ENCODE data around the gene AIF1L. TPM values are rescaled to one million over a fixed set of nuclear protein-coding genes. Genes with fewer than 3 reads are reported as not detected.

The AIF1L gene
- polyA plus RNA-seq, 2 donors: 59.3 to 184 TPM

- no peaks in the 10 kb centered on the region for H3K9me3 ChIP-seq (ENCODE audit: control insufficient read depth in 2 of 2, insufficient read depth in 1 of 2, low read depth in 1 of 2, low read length in 1 of 2)
- H3K27me3 ChIP-seq (ENCODE audit: control insufficient read depth in 1 of 2, insufficient read depth in 2 of 2, low read length in 2 of 2): no peaks in the 10 kb centered on the region
- peaks cover 3 to 4% of the 10 kb centered on the region in 2 donors for H3K36me3 ChIP-seq (ENCODE audit: control insufficient read depth in 2 of 2, insufficient read depth in 2 of 2, low read length in 1 of 2)
- no peak overlapping the region for H3K4me3 ChIP-seq (ENCODE audit: low read depth in 1 of 2, low read length in 2 of 2)
- H3K4me1 ChIP-seq (ENCODE audit: control insufficient read depth in 2 of 2, insufficient read depth in 2 of 2, low read length in 1 of 2): no peaks in the 10 kb centered on the region
- 63 to 66% methylated on average over 13 of the region's 13 CpGs for WGBS, 2 donors
- no peak overlapping the region for H3K27ac ChIP-seq (ENCODE audit: low read depth in 2 of 2, low read length in 1 of 2)
Observed at GRCh38 chr9:131117121-131117761, 20.9 kb downstream of the AIF1L start.

DNA sequence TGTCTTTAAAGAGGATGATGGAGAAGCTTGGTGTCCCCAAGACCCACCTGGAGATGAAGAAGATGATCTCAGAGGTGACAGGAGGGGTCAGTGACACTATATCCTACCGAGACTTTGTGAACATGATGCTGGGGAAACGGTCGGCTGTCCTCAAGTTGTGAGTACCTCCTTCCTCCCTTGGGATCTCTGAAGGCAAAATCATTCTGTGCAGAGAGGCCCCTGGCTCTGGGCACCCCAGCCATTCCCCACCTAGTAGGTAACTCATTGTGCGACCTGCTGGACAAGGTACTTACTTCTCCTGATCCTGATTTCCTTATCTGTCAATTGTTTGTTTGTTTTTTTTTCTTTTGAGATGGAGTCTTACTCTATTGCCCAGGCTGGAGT lies 21.4 kb downstream of the AIF1L start:
- H3K36me3 ChIP-seq (ENCODE audit: control insufficient read depth in 2 of 2, insufficient read depth in 2 of 2, low read length in 1 of 2): peaks cover 3% of the 10 kb centered on the region in 2 donors
- no peaks in the 10 kb centered on the region for H3K4me1 ChIP-seq (ENCODE audit: control insufficient read depth in 2 of 2, insufficient read depth in 2 of 2, low read length in 1 of 2)
- H3K27me3 ChIP-seq (ENCODE audit: control insufficient read depth in 1 of 2, insufficient read depth in 2 of 2, low read length in 2 of 2): no peaks in the 10 kb centered on the region
- H3K27ac ChIP-seq (ENCODE audit: low read depth in 2 of 2, low read length in 1 of 2): no peak overlapping the region
- H3K9me3 ChIP-seq (ENCODE audit: control insufficient read depth in 2 of 2, insufficient read depth in 1 of 2, low read depth in 1 of 2, low read length in 1 of 2): no peaks in the 10 kb centered on the region
- 80 to 82% methylated on average over 4 of the region's 4 CpGs for whole genome bisulfite sequencing, 2 donors
- no peak overlapping the region for H3K4me3 ChIP-seq (ENCODE audit: low read depth in 1 of 2, low read length in 2 of 2)

GRCh38 chr9:131119600-131119999 lies 23.3 kb downstream of the AIF1L start:
- H3K4me1 ChIP-seq (ENCODE audit: control insufficient read depth in 2 of 2, insufficient read depth in 2 of 2, low read length in 1 of 2): peaks cover 0 to 2% of the 10 kb centered on the region in 2 donors
- WGBS, 2 donors: 80 to 86% methylated on average over 8 of the region's 8 CpGs
- peaks cover 2 to 3% of the 10 kb centered on the region in 2 donors for H3K36me3 ChIP-seq (ENCODE audit: control insufficient read depth in 2 of 2, insufficient read depth in 2 of 2, low read length in 1 of 2)
- H3K27me3 ChIP-seq (ENCODE audit: control insufficient read depth in 1 of 2, insufficient read depth in 2 of 2, low read length in 2 of 2): no peaks in the 10 kb centered on the region
- no peak overlapping the region for H3K27ac ChIP-seq (ENCODE audit: low read depth in 2 of 2, low read length in 1 of 2)
- H3K4me3 ChIP-seq (ENCODE audit: low read depth in 1 of 2, low read length in 2 of 2): no peak overlapping the region
- no peaks in the 10 kb centered on the region for H3K9me3 ChIP-seq (ENCODE audit: control insufficient read depth in 2 of 2, insufficient read depth in 1 of 2, low read depth in 1 of 2, low read length in 1 of 2)

- no peaks in the 10 kb centered on the region for H3K9me3 ChIP-seq (ENCODE audit: control insufficient read depth in 2 of 2, insufficient read depth in 1 of 2, low read depth in 1 of 2, low read length in 1 of 2)
- no peak overlapping the region for H3K27ac ChIP-seq (ENCODE audit: low read depth in 2 of 2, low read length in 1 of 2)
- 88 to 91% methylated on average over 7 of the region's 7 CpGs for WGBS, 2 donors
- no peak overlapping the region for H3K4me3 ChIP-seq (ENCODE audit: low read depth in 1 of 2, low read length in 2 of 2)
- peaks cover 2 to 3% of the 10 kb centered on the region in 2 donors for H3K36me3 ChIP-seq (ENCODE audit: control insufficient read depth in 2 of 2, insufficient read depth in 2 of 2, low read length in 1 of 2)
- peaks cover 0 to 2% of the 10 kb centered on the region in 2 donors for H3K4me1 ChIP-seq (ENCODE audit: control insufficient read depth in 2 of 2, insufficient read depth in 2 of 2, low read length in 1 of 2)
- H3K27me3 ChIP-seq (ENCODE audit: control insufficient read depth in 1 of 2, insufficient read depth in 2 of 2, low read length in 2 of 2): no peaks in the 10 kb centered on the region
Observed at GRCh38 chr9:131120620-131121228, 24.4 kb downstream of the AIF1L start.

DNA sequence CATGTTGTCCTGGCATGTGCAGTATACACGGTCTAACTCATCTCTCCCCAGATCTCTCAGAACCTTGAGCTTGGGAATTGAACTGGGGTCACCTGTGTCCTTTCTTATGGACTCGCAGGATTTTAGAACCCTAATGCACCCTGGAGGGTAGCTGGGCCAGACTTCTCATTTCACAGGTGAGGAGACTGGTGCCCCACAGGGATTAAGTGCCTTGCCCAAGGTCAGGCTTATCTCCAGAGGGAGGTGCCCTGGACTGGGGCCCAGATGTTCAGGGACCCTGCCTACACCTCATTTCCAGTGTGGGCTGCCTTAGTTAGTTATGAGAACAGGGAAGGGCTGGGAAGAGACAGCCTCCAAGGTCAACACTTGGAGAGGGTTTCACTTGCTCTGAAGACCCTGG lies 25.0 kb downstream of the AIF1L start:
- no peak overlapping the region for H3K27ac ChIP-seq (ENCODE audit: low read depth in 2 of 2, low read length in 1 of 2)
- H3K9me3 ChIP-seq (ENCODE audit: control insufficient read depth in 2 of 2, insufficient read depth in 1 of 2, low read depth in 1 of 2, low read length in 1 of 2): no peaks in the 10 kb centered on the region
- no peaks in the 10 kb centered on the region for H3K27me3 ChIP-seq (ENCODE audit: control insufficient read depth in 1 of 2, insufficient read depth in 2 of 2, low read length in 2 of 2)
- WGBS, 2 donors: 76 to 84% methylated on average over 2 of the region's 2 CpGs
- H3K4me3 ChIP-seq (ENCODE audit: low read depth in 1 of 2, low read length in 2 of 2): no peak overlapping the region
- H3K4me1 ChIP-seq (ENCODE audit: control insufficient read depth in 2 of 2, insufficient read depth in 2 of 2, low read length in 1 of 2): peaks cover 0 to 2% of the 10 kb centered on the region in 2 donors
- peaks cover 2 to 3% of the 10 kb centered on the region in 2 donors for H3K36me3 ChIP-seq (ENCODE audit: control insufficient read depth in 2 of 2, insufficient read depth in 2 of 2, low read length in 1 of 2)

- no peak overlapping the region for H3K27ac ChIP-seq (ENCODE audit: low read depth in 2 of 2, low read length in 1 of 2)
- H3K4me3 ChIP-seq (ENCODE audit: low read depth in 1 of 2, low read length in 2 of 2): no peak overlapping the region
- H3K9me3 ChIP-seq (ENCODE audit: control insufficient read depth in 2 of 2, insufficient read depth in 1 of 2, low read depth in 1 of 2, low read length in 1 of 2): no peaks in the 10 kb centered on the region
- H3K4me1 ChIP-seq (ENCODE audit: control insufficient read depth in 2 of 2, insufficient read depth in 2 of 2, low read length in 1 of 2): peaks cover 0 to 2% of the 10 kb centered on the region in 2 donors
- no peaks in the 10 kb centered on the region for H3K27me3 ChIP-seq (ENCODE audit: control insufficient read depth in 1 of 2, insufficient read depth in 2 of 2, low read length in 2 of 2)
- H3K36me3 ChIP-seq (ENCODE audit: control insufficient read depth in 2 of 2, insufficient read depth in 2 of 2, low read length in 1 of 2): peaks cover 2 to 3% of the 10 kb centered on the region in 2 donors
- WGBS, 2 donors: 54 to 86% methylated on average over 2 of the region's 2 CpGs
Observed at GRCh38 chr9:131122158-131122557, 25.8 kb downstream of the AIF1L start.

DNA sequence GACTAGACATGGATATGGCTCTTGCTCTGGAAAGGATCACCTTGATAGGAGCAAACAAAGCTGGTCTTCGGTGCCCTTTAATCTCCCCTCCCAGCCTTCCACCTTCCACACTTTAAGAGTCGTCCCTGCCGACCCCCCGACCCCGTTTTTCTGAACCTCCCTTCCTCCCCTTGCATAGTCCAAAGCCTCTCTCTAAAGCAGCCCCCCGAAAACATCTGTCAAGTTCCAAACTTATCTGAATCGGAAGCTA lies 28.6 kb downstream of the AIF1L start:
- Histone ChIP-seq H3K4me1 (ENCODE audit: control insufficient read depth in 2 of 2, insufficient read depth in 2 of 2, low read length in 1 of 2) (peaks cover 0 to 2% of the 10 kb centered on the region in 2 donors), H3K27me3 (ENCODE audit: control insufficient read depth in 1 of 2, insufficient read depth in 2 of 2, low read length in 2 of 2) (no peaks in the 10 kb centered on the region), H3K27ac (ENCODE audit: low read depth in 2 of 2, low read length in 1 of 2) (peak overlapping the region; percentile 66 to 86), H3K36me3 (ENCODE audit: control insufficient read depth in 2 of 2, insufficient read depth in 2 of 2, low read length in 1 of 2) (peaks cover 3 to 9% of the 10 kb centered on the region in 2 donors), H3K4me3 (ENCODE audit: low read depth in 1 of 2, low read length in 2 of 2) (peak overlapping the region; percentile 91 to 93), H3K9me3 (ENCODE audit: control insufficient read depth in 2 of 2, insufficient read depth in 1 of 2, low read depth in 1 of 2, low read length in 1 of 2) (no peaks in the 10 kb centered on the region)
- WGBS, 2 donors: 1 to 2% methylated on average over 7 of the region's 7 CpGs

- H3K27ac ChIP-seq (ENCODE audit: low read depth in 2 of 2, low read length in 1 of 2): peak within 1 kb of the TSS; percentile 89 to 90
- H3K4me3 ChIP-seq (ENCODE audit: low read depth in 1 of 2, low read length in 2 of 2): peak within 1 kb of the TSS; percentile 91 to 93
- peaks cover 3 to 9% of the 10 kb centered on the region in 2 donors for H3K36me3 ChIP-seq (ENCODE audit: control insufficient read depth in 2 of 2, insufficient read depth in 2 of 2, low read length in 1 of 2)
- WGBS, 2 donors: 0 to 1% methylated on average over 60 to 61 of the region's 61 CpGs
- H3K4me1 ChIP-seq (ENCODE audit: control insufficient read depth in 2 of 2, insufficient read depth in 2 of 2, low read length in 1 of 2): peaks cover 0 to 2% of the 10 kb centered on the region in 2 donors
- H3K9me3 ChIP-seq (ENCODE audit: control insufficient read depth in 2 of 2, insufficient read depth in 1 of 2, low read depth in 1 of 2, low read length in 1 of 2): no peaks in the 10 kb centered on the region
- no peaks in the 10 kb centered on the region for H3K27me3 ChIP-seq (ENCODE audit: control insufficient read depth in 1 of 2, insufficient read depth in 2 of 2, low read length in 2 of 2)
Observed at GRCh38 chr9:131125288-131126058, 29.1 kb downstream of the AIF1L start, which contains the start of gene NUP214. Gene NUP214 (plus strand): TSS chr9:131125586. CDS start chr9:131125705, 119 bp downstream.

DNA sequence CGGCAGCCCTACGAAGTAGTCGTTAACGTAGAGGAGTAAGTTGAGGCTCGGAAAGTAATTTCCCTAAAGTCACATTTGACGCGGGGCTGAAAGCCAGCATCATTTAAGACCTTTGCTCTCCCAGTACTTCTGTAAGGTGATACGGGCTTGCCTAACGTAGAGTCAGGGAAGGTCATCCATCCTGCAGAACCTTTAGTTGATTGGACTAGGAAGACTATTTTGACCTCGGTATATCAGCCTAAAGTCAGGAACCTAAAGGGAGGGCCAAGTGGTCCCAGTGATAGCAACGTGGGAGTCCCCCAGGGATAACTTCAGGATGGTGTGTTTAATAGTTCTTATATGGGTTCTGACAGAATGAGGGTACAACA lies 29.7 kb downstream of the AIF1L start:
- Histone ChIP-seq H3K27ac (ENCODE audit: low read depth in 2 of 2, low read length in 1 of 2) (peak overlapping the region; percentile 89 to 90), H3K4me1 (ENCODE audit: control insufficient read depth in 2 of 2, insufficient read depth in 2 of 2, low read length in 1 of 2) (peaks cover 0 to 2% of the 10 kb centered on the region in 2 donors), H3K4me3 (ENCODE audit: low read depth in 1 of 2, low read length in 2 of 2) (peak overlapping the region; percentile 91 to 93), H3K36me3 (ENCODE audit: control insufficient read depth in 2 of 2, insufficient read depth in 2 of 2, low read length in 1 of 2) (peaks cover 3 to 6% of the 10 kb centered on the region in 2 donors), H3K27me3 (ENCODE audit: control insufficient read depth in 1 of 2, insufficient read depth in 2 of 2, low read length in 2 of 2) (no peaks in the 10 kb centered on the region), H3K9me3 (ENCODE audit: control insufficient read depth in 2 of 2, insufficient read depth in 1 of 2, low read depth in 1 of 2, low read length in 1 of 2) (no peaks in the 10 kb centered on the region)
- 0 to 1% methylated on average over 11 of the region's 11 CpGs for WGBS, 2 donors
